H1 (cell line): ENCODE data around the gene ZNF226. TPM values are rescaled to one million over a fixed set of nuclear protein-coding genes. Genes with fewer than 3 reads are reported as not detected.

Experiments used
- CTCF ChIA-PET: fragments of 300-600 bp; sonication (Branson Sonifier 250); formaldehyde crosslinking; loops from one replicate; lab custom pipeline; 2021; ENCODE audit not compliant: partially characterized antibody; lab: Charles Lee
- POLR2A ChIA-PET: fragments of 300-600 bp; sonication (Branson Sonifier 250); formaldehyde crosslinking; loops from one replicate; lab custom pipeline; 2021; ENCODE audit warnings: inconsistent platforms; ENCODE audit not compliant: partially characterized antibody; lab: Charles Lee
- DNase-seq, 2 experiments: peaks; one replicate each; pipeline versions ENCODE4 v3.0.0 to v3.0.0-alpha.2; 2010 to 2022; ENCODE audit warnings: low spot score in 2 of 2, low read depth in 1 of 2, mixed read lengths in 1 of 2
- FAIRE-seq: peaks from 2 replicates; lab custom pipeline; 2011; peaks lifted over from hg19 to GRCh38; lab: Jason Lieb, UNC
- H2AFZ ChIP-seq: 2 replicates; pipeline ENCODE4 v1.8.1; 2012; ENCODE audit warnings: low read length, inconsistent platforms
- H2AK5ac ChIP-seq: 2 replicates; pipeline ENCODE4 v1.6.1; 2013; ENCODE audit warnings: low read depth, low read length
- H2BK120ac ChIP-seq: replicated peaks from 2 replicates; pipeline ENCODE3; 2013; ENCODE audit warnings: low read depth, low read length, inconsistent platforms
- H2BK12ac ChIP-seq: 2 replicates; pipeline ENCODE4 v1.6.1; 2013; ENCODE audit warnings: low read depth, low read length
- H2BK15ac ChIP-seq: 2 replicates; pipeline ENCODE4 v1.6.1; 2013; ENCODE audit warnings: low read length
- H2BK20ac ChIP-seq: 2 replicates; pipeline ENCODE4 v1.6.1; 2013; ENCODE audit warnings: low read length
- H2BK5ac ChIP-seq: 2 replicates; pipeline ENCODE4 v1.6.1; 2013; ENCODE audit warnings: low read depth, low read length
- H3K14ac ChIP-seq: 2 replicates; pipeline ENCODE4 v1.6.1; 2013; ENCODE audit warnings: inconsistent platforms; ENCODE audit not compliant: insufficient read length
- H3K18ac ChIP-seq: 2 replicates; pipeline ENCODE4 v1.6.1; 2013; ENCODE audit warnings: low read length; ENCODE audit errors: extremely low read depth
- H3K23ac ChIP-seq: 2 replicates; pipeline ENCODE4 v1.6.1; 2013; ENCODE audit warnings: inconsistent platforms; ENCODE audit not compliant: insufficient read length
- H3K23me2 ChIP-seq: 2 replicates; pipeline ENCODE4 v1.6.1; 2013; ENCODE audit warnings: low read depth, low read length
- H3K27ac ChIP-seq: 2 replicates; pipeline ENCODE4 v1.6.1; 2011; ENCODE audit warnings: low read depth, low read length, inconsistent platforms
- H3K27me3 ChIP-seq, 4 experiments: replicated peaks in 1 of 4; 1 replicate in 1 of 4; 2 replicates in 3 of 4; pipeline versions ENCODE4 v1.6.1 to v1.8.1; 2011 to 2013; ENCODE audit warnings: low read length in 3 of 4, mild to moderate bottlenecking in 3 of 4, inconsistent platforms in 2 of 4, mixed read lengths in 2 of 4, moderate library complexity in 1 of 4; ENCODE audit not compliant: control insufficient read depth in 3 of 4, insufficient read depth in 3 of 4; ENCODE audit errors: extremely low read depth in 1 of 4
- H3K36me3 ChIP-seq, 4 experiments: 2 replicates each; pipeline versions ENCODE4 v1.6.1 to v1.8.1; 2011 to 2013; ENCODE audit warnings: mild to moderate bottlenecking in 4 of 4, low read length in 3 of 4, moderate library complexity in 2 of 4, control low read depth in 1 of 4, inconsistent platforms in 1 of 4; ENCODE audit not compliant: insufficient read depth in 4 of 4, control insufficient read depth in 2 of 4
- H3K4ac ChIP-seq: replicated peaks from 2 replicates; pipeline ENCODE3; 2013; ENCODE audit warnings: low read length, low read depth, mixed read lengths, inconsistent platforms; ENCODE audit not compliant: insufficient read length
- H3K4me1 ChIP-seq, 4 experiments: replicated peaks in 1 of 4; 1 replicate in 1 of 4; 2 replicates in 3 of 4; pipeline versions ENCODE4 v1.6.1 to v1.8.1; 2011 to 2013; ENCODE audit warnings: low read length in 3 of 4, inconsistent platforms in 2 of 4, mixed read lengths in 1 of 4; ENCODE audit not compliant: insufficient read depth in 4 of 4, control insufficient read depth in 3 of 4
- H3K4me2 ChIP-seq, 2 experiments: 2 replicates each; pipeline versions ENCODE4 v1.6.1 to v1.8.1; 2011 to 2013; ENCODE audit warnings: low read depth in 2 of 2, low read length in 2 of 2, control low read depth in 1 of 2, inconsistent platforms in 1 of 2, mild to moderate bottlenecking in 1 of 2; ENCODE audit not compliant: insufficient read depth in 1 of 2
- H3K4me3 ChIP-seq, 4 experiments: fragments of 200-600, 300-600 bp in 1 of 4; sonication (generic), shearing (Covaris generic), sonication (Bioruptor Twin) in 1 of 4; 2 replicates each; pipeline versions ENCODE4 v1.5.1 to v1.8.1; 2011 to 2016; ENCODE audit warnings: low read length in 4 of 4, low read depth in 3 of 4, control low read depth in 2 of 4, inconsistent platforms in 2 of 4, mild to moderate bottlenecking in 2 of 4, mixed read lengths in 1 of 4, moderate library complexity in 1 of 4; ENCODE audit not compliant: insufficient read depth in 2 of 4; ENCODE audit errors: extremely low read depth in 1 of 4
- H3K56ac ChIP-seq: replicated peaks from 2 replicates; pipeline ENCODE3; 2013; ENCODE audit warnings: low read depth, mild to moderate bottlenecking, mixed read lengths, low read length, inconsistent platforms; ENCODE audit not compliant: insufficient read length
- H3K79me1 ChIP-seq: 2 replicates; pipeline ENCODE4 v1.6.1; 2013; ENCODE audit warnings: low read depth, low read length, control low read depth
- H3K79me2 ChIP-seq, 2 experiments: 2 replicates each; pipeline versions ENCODE4 v1.6.1 to v1.8.1; 2012 to 2013; ENCODE audit warnings: low read length in 2 of 2, mild to moderate bottlenecking in 2 of 2, inconsistent platforms in 1 of 2; ENCODE audit not compliant: insufficient read depth in 2 of 2, control insufficient read depth in 1 of 2
- H3K9ac ChIP-seq, 4 experiments: replicated peaks in 1 of 4; 1 replicate in 1 of 4; 2 replicates in 3 of 4; pipeline versions ENCODE4 v1.6.1 to v1.8.1; 2011 to 2013; ENCODE audit warnings: low read depth in 3 of 4, low read length in 3 of 4, control low read depth in 2 of 4, mild to moderate bottlenecking in 2 of 4, moderate library complexity in 2 of 4, inconsistent platforms in 1 of 4; ENCODE audit errors: extremely low read depth in 1 of 4
- H3K9me3 ChIP-seq, 2 experiments: 2 replicates each; pipeline versions ENCODE4 v1.6.1 to v1.8.1; 2012 to 2013; ENCODE audit warnings: mild to moderate bottlenecking in 2 of 2, moderate library complexity in 2 of 2, control low read depth in 1 of 2, inconsistent platforms in 1 of 2, low read depth in 1 of 2, low read length in 1 of 2, mixed read lengths in 1 of 2; ENCODE audit not compliant: insufficient read depth in 2 of 2
- H4K20me1 ChIP-seq, 2 experiments: replicated peaks in 1 of 2; 2 replicates each; pipeline versions ENCODE3 to v1.8.1; 2011 to 2013; ENCODE audit warnings: inconsistent platforms in 2 of 2, low read length in 2 of 2, mild to moderate bottlenecking in 1 of 2; ENCODE audit not compliant: insufficient read depth in 2 of 2, control insufficient read depth in 1 of 2
- H4K5ac ChIP-seq: 2 replicates; pipeline ENCODE4 v1.6.1; 2013; ENCODE audit warnings: low read length, low read depth, mixed read lengths, inconsistent platforms; ENCODE audit not compliant: insufficient read length
- H4K8ac ChIP-seq: 2 replicates; pipeline ENCODE4 v1.8.0; 2013; ENCODE audit warnings: mild to moderate bottlenecking, moderate library complexity, low read length, inconsistent platforms; ENCODE audit not compliant: insufficient read depth; ENCODE audit errors: extremely low read depth
- H4K91ac ChIP-seq: replicated peaks from 2 replicates; pipeline ENCODE3; 2013; ENCODE audit warnings: low read length, mixed read lengths, inconsistent platforms; ENCODE audit not compliant: insufficient read length
- BCL11A ChIP-seq, 2 experiments: IDR thresholded peaks; one replicate each; pipeline ENCODE4 v1.6.1; 2011; ENCODE audit warnings: low read depth in 2 of 2, low read length in 2 of 2, mild to moderate bottlenecking in 2 of 2
- CEBPB ChIP-seq: IDR thresholded peaks from 2 replicates; pipeline ENCODE4 v1.6.1; 2012; ENCODE audit warnings: low read depth, low read length
- CREB1 ChIP-seq: IDR thresholded peaks from 2 replicates; pipeline ENCODE4 v1.6.1; 2012; ENCODE audit warnings: inconsistent platforms
- KDM4A ChIP-seq: IDR thresholded peaks from one replicate; pipeline ENCODE4 v1.7.1; 2012; ENCODE audit warnings: low read depth, mild to moderate bottlenecking, moderate library complexity, low read length, inconsistent platforms; ENCODE audit not compliant: severe bottlenecking
- KDM5A ChIP-seq: fragments of 200-600 bp; IDR thresholded peaks from 2 replicates; pipeline ENCODE4 v1.7.1; 2012; ENCODE audit warnings: mild to moderate bottlenecking, low read length, inconsistent platforms, mixed read lengths
- MAFK ChIP-seq: IDR thresholded peaks from 2 replicates; pipeline ENCODE4 v1.6.1; 2012; ENCODE audit warnings: low read depth, mild to moderate bottlenecking, improper control_type of control experiment, low read length
- NANOG ChIP-seq: IDR thresholded peaks from 2 replicates; pipeline ENCODE4 v1.6.1; 2011; ENCODE audit warnings: low read length, low read depth, mild to moderate bottlenecking, inconsistent platforms; ENCODE audit not compliant: insufficient read depth, poor library complexity, severe bottlenecking
- RBBP5 ChIP-seq: IDR thresholded peaks from 2 replicates; pipeline ENCODE4 v1.7.1; 2012; ENCODE audit warnings: low read depth, mild to moderate bottlenecking, inconsistent platforms, low read length, moderate library complexity, borderline replicate concordance
- TCF12 ChIP-seq: IDR thresholded peaks from 2 replicates; pipeline ENCODE4 v1.6.1; 2011; ENCODE audit warnings: low read depth, mild to moderate bottlenecking, low read length
- WGBS, 2 experiments: shearing (Covaris generic) in 1 of 2; methylation state at CpG; one replicate each; pipeline versions ENCODE4 v1.1.6 to v1.1.7; 2013 to 2015; ENCODE audit warnings: low lambda C conversion rate in 2 of 2, mixed read lengths in 2 of 2, inconsistent platforms in 1 of 2, low coverage in 1 of 2, missing lambda C conversion rate in 1 of 2; ENCODE audit not compliant: insufficient replicate concordance in 2 of 2, insufficient coverage in 1 of 2, insufficient read length in 1 of 2; ENCODE audit errors: extremely low coverage in 1 of 2, missing lambda C conversion rate in 1 of 2; 5-methylcytosine and 5-hydroxymethylcytosine counted together
- long read RNA-seq, 2 experiments: library from RNA in 1 of 2; library from capped mRNA in 1 of 2; stranded (forward); transcript quantifications; one replicate each; pipeline ENCODE4 v2.0.0, GENCODE V29; 2021; ENCODE audit warnings: inconsistent platforms in 1 of 2
- polyA minus RNA-seq, 3 experiments: library from RNA; depleted of rRNA, polyadenylated mRNA; stranded (reverse); fragments of >200 nt; gene quantifications; 1 replicate in 2 of 3; 2 replicates in 1 of 3; pipeline ENCODE4 v1.2.3, GENCODE V29; 2011
- polyA plus RNA-seq, 7 experiments: library from polyadenylated mRNA; depleted of rRNA in 3 of 7; stranded (reverse) in 5 of 7; unstranded in 2 of 7; fragments of >200 nt in 5 of 7; fragments of 200-250 nt in 2 of 7; gene quantifications; 1 replicate in 5 of 7; 2 replicates in 1 of 7; 4 replicates in 1 of 7; pipeline versions ENCODE4 v1.2.1 to v1.2.3, GENCODE V29; 2011 to 2013; ENCODE audit warnings: missing spikeins in 2 of 7, mixed read lengths in 2 of 7
- total RNA-seq: library from RNA; stranded (reverse); fragmentation: NEBNext Ultra II Directional; extraction: Animal tissue kit (Norgen Biotek cat#: 25700); gene quantifications from 2 replicates; pipeline ENCODE4 v1.2.1, GENCODE V29; 2021

Gene ZNF226
- total RNA-seq (12.6 and 18.3 TPM in 2 replicates), polyA plus RNA-seq (2011; rRNA removed) (3.2 and 4.1 TPM in 2 replicates), polyA minus RNA-seq (2011; rRNA and poly(A)+ RNA removed) (10.3 and 11.2 TPM in 2 replicates)
- polyA plus RNA-seq (2011; cell fraction: cytosol; rRNA removed) = 8.9 TPM
- polyA plus RNA-seq (2011; cell fraction: nucleus; rRNA removed) = 6.3 TPM
- 8.3 to 12.9 TPM (median 10.1 TPM) in 4 replicates for polyA plus RNA-seq (2012, experiment 1 of 2)
- polyA plus RNA-seq (2012, experiment 2 of 2) = 1.6 TPM
- 10.4 TPM for polyA plus RNA-seq (2013, experiment 1 of 2)
- polyA plus RNA-seq (2013, experiment 2 of 2) = 9.7 TPM
- 2.9 TPM for polyA minus RNA-seq (2011; cell fraction: cytosol; rRNA and poly(A)+ RNA removed)
- 15.1 TPM for polyA minus RNA-seq (2011; cell fraction: nucleus; rRNA and poly(A)+ RNA removed)
- long read RNA-seq, experiment 1, partial matches to known transcripts = 3 of 6 reads
- long read RNA-seq, experiment 1, other reads (novel, unspliced or antisense) = 3 of 6 reads
- long read RNA-seq, experiment 2, partial matches to known transcripts = 3 of 5 reads
- long read RNA-seq, experiment 2, other reads (novel, unspliced or antisense) = 0 of 5 reads

DNA sequence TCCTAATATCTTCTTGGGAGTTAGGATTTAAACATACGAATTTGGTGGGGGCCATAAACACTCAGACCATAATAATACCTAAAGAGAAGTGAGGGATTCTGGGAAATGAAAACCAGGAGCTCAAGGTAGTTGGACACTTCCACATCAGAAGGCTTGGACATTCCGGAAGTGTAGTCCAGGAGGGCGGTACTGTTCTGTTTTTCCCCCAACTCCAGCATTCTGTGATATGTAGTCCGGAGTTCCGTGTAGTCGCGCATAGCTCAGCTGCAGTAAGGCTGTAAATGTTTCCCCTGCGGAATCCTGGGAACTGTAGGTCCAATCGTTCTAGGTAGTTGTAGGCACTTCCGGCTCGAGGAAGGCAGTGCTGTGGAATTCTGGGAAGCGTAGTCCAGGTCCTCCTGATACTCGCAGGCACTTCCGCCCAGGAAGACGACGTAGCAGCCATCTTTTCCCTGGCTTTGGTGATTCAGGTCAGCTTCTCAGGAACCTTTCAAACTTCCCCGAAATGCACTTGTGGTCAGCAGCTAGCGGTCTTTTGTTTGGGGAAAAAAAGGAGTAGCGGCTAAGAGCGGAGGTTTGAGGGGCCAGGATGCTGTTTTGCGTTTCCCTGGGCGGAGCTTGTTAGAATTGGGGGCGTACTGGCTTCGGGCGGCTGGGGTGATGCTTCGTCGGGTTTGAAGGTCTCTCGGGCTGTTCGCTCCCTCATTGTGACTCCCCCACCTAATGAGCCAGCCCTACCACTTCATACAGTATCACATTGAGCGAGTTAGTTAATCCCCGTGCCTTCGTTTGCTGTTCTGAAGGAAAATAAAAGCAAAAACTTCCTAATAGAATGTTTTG lies at the start of gene ZNF226:
ZNF226 (plus strand) TSS at position 428 of the 840 bp plus-strand sequence. CDS start 4,981 bp downstream, outside the sequence.
- H2BK12ac ChIP-seq = no peak within 1 kb of the TSS
- peak within 1 kb of the TSS; percentile 55 to 90 (median 88) for H3K9ac ChIP-seq
- FAIRE-seq (peak; percentile 95), DNase-seq (peak; percentile 75 to 80)
- peak within 1 kb of the TSS; percentile 81 to 91 for H3K4me2 ChIP-seq
- H3K79me2 ChIP-seq = peaks cover 0 to 24% of the 10 kb centered on the region in 2 experiments; a peak in 2 of 4 replicates
- H3K56ac ChIP-seq = no peak within 1 kb of the TSS
- peak within 1 kb of the TSS; percentile 93 for H2AFZ ChIP-seq
- no peaks in the 10 kb centered on the region for H3K9me3 ChIP-seq
- no peak within 1 kb of the TSS for H2BK120ac ChIP-seq
- no peak within 1 kb of the TSS for H3K23ac ChIP-seq
- no peaks in the 10 kb centered on the region; the same call in 1 of the 2 replicates for H3K23me2 ChIP-seq
- H2BK5ac ChIP-seq = no peak within 1 kb of the TSS; the same call in 1 of the 2 replicates
- no peak within 1 kb of the TSS for H4K91ac ChIP-seq
- H3K14ac ChIP-seq = no peak within 1 kb of the TSS
- no peaks in the 10 kb centered on the region; the same call in 1 of the 2 replicates for H3K79me1 ChIP-seq
- peak within 1 kb of the TSS; percentile 84 for H3K27ac ChIP-seq
- peaks cover 3 to 22% (median 11%) of the 10 kb centered on the region in 4 experiments; a peak in 7 of 8 replicates for H3K36me3 ChIP-seq
- no peak within 1 kb of the TSS for H3K4ac ChIP-seq
- peak within 1 kb of the TSS; percentile 59 for H4K5ac ChIP-seq
- no peaks in the 10 kb centered on the region for H4K20me1 ChIP-seq
- no peak within 1 kb of the TSS for H2BK15ac ChIP-seq
- peak within 1 kb of the TSS; percentile 77 to 95 (median 84) for H3K4me3 ChIP-seq
- no peak within 1 kb of the TSS for H3K18ac ChIP-seq
- peaks cover 0 to 5% (median 0%) of the 10 kb centered on the region in 4 experiments; a peak in 1 of 7 replicates for H3K4me1 ChIP-seq
- POLR2A ChIA-PET = interaction anchor here (0.6 to 4.8 kb wide), 10 partner anchors 11 to 387 kb away, joined by 3 to 27 read pairs (median 6); partner anchors contain the start of genes ZNF112, ZNF224, ZNF225 and ZNF227
- peak within 1 kb of the TSS; percentile 96; the same call in 1 of the 2 replicates for H4K8ac ChIP-seq
- H3K27me3 ChIP-seq = no peaks in the 10 kb centered on the region
- no peak within 1 kb of the TSS for H2BK20ac ChIP-seq
- CTCF ChIA-PET = interaction anchor here (0.6 kb wide), 1 partner anchor 490 kb away, joined by 3 read pairs; no protein-coding TSS in a partner anchor
- WGBS, 2 experiments = 1% methylated on average over 32 of the region's 32 CpGs; no CpG with 5 or more reads in 1 of the 2 experiments
- no peak within 1 kb of the TSS for H2AK5ac ChIP-seq
- TF ChIP-seq KDM5A (no peak), CREB1 (peak; percentile 61), TCF12 (no peak), RBBP5 (peak; percentile 79; the same call in 1 of the 2 replicates), KDM4A (peak; percentile 83), CEBPB (no peak), NANOG (no peak), BCL11A (IDR thresholded peaks at IDR 0.05; ENCODE audit: low read depth in 2 of 2, low read length in 2 of 2) (no peak), MAFK (no peak)
